Measurements from ENCODE around the gene METAP1.

DNA sequence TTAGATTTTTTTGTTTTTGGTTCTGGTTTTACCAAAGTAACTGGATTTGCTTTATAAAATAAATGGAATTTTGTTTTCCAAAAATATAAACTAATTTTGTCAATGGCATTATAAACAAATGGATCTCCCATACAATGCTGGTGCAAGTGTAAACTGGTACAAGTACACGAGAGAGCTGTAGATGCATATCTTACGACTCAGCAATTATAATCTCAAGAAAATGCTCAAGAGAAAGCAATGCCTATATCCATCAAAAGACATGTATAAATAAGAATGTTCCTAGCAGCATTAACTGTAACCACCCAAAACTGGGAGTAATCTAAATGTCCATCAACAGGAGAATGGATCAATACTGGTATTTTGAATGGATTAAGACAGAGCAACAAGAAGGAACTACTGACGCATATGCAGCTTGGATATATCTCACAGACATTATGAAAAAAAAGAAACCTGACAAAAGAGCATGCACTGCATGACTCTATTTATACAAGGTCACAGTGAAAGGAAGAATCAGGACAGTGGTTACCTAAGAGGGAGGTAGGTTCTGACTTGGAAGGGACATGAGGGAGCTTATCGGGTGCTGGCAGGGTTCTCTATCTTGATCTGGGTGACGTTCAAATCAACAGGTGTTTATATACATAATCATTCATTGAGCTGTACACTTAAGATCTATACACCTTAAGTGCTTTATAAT, 83.6 kb downstream of the METAP1 start:
- TF ChIP-seq, protein P1, sequence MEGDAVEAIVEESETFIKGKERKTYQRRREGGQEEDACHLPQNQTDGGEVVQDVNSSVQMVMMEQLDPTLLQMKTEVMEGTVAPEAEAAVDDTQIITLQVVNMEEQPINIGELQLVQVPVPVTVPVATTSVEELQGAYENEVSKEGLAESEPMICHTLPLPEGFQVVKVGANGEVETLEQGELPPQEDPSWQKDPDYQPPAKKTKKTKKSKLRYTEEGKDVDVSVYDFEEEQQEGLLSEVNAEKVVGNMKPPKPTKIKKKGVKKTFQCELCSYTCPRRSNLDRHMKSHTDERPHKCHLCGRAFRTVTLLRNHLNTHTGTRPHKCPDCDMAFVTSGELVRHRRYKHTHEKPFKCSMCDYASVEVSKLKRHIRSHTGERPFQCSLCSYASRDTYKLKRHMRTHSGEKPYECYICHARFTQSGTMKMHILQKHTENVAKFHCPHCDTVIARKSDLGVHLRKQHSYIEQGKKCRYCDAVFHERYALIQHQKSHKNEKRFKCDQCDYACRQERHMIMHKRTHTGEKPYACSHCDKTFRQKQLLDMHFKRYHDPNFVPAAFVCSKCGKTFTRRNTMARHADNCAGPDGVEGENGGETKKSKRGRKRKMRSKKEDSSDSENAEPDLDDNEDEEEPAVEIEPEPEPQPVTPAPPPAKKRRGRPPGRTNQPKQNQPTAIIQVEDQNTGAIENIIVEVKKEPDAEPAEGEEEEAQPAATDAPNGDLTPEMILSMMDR (IDR thresholded peaks at IDR 0.05; ENCODE audit: insufficient read depth, low read length), result no peak
- TF ChIP-seq, protein P2, sequence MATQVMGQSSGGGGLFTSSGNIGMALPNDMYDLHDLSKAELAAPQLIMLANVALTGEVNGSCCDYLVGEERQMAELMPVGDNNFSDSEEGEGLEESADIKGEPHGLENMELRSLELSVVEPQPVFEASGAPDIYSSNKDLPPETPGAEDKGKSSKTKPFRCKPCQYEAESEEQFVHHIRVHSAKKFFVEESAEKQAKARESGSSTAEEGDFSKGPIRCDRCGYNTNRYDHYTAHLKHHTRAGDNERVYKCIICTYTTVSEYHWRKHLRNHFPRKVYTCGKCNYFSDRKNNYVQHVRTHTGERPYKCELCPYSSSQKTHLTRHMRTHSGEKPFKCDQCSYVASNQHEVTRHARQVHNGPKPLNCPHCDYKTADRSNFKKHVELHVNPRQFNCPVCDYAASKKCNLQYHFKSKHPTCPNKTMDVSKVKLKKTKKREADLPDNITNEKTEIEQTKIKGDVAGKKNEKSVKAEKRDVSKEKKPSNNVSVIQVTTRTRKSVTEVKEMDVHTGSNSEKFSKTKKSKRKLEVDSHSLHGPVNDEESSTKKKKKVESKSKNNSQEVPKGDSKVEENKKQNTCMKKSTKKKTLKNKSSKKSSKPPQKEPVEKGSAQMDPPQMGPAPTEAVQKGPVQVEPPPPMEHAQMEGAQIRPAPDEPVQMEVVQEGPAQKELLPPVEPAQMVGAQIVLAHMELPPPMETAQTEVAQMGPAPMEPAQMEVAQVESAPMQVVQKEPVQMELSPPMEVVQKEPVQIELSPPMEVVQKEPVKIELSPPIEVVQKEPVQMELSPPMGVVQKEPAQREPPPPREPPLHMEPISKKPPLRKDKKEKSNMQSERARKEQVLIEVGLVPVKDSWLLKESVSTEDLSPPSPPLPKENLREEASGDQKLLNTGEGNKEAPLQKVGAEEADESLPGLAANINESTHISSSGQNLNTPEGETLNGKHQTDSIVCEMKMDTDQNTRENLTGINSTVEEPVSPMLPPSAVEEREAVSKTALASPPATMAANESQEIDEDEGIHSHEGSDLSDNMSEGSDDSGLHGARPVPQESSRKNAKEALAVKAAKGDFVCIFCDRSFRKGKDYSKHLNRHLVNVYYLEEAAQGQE (IDR thresholded peaks at IDR 0.05; ENCODE audit: insufficient replicate concordance, low read depth), result no peak
- TF ChIP-seq POLR2AphosphoS5 (IDR thresholded peaks at IDR 0.05; ENCODE audit: low read depth) (no peak), GABPA (IDR thresholded peaks at IDR 0.05; ENCODE audit: low read depth) (no peak)
